A549 (cell line): ENCODE results near the gene CPAMD8. TPM values are rescaled to one million over a fixed set of nuclear protein-coding genes. Genes with fewer than 3 reads are reported as not detected.
A peak's percentile ranks its signal among the peaks of the same experiment; 100 is the strongest.

ENCODE experiments used
- ATAC-seq, 2 experiments: fragments of 200-7000 bp in 1 of 2; fragments of >200 bp in 1 of 2; cut with Nextera tagmentation in 1 of 2; cut with Tn5 transposase in 1 of 2; 3 replicates each; pipeline versions ENCODE4 v1.8.0 to v1.9.1; 2018 to 2020; ENCODE audit warnings: mild to moderate bottlenecking in 1 of 2, moderate library complexity in 1 of 2
- CTCF ChIA-PET: fragments of 300-600 bp; sonication (Branson Sonifier 250); formaldehyde crosslinking; extraction: SDS; loops from one replicate; lab custom pipeline; 2021; ENCODE audit warnings: antibody characterized with exemption, inconsistent platforms; lab: Yijun Ruan, JAX
- POLR2A ChIA-PET: fragments of 350-600 bp; formaldehyde crosslinking; extraction: SDS; loops from one replicate; lab custom pipeline; 2021; ENCODE audit warnings: antibody characterized with exemption, inconsistent platforms; lab: Yijun Ruan, JAX
- DNase-seq, 2 experiments: peaks; one replicate each; pipeline versions ENCODE4 v3.0.0 to v3.0.0-alpha.2; 2011 to 2016; ENCODE audit warnings: low read depth in 1 of 2, low spot score in 1 of 2
- FAIRE-seq: peaks from 2 replicates; lab custom pipeline; 2011; peaks lifted over from hg19 to GRCh38; lab: Jason Lieb, UNC
- H3K27ac ChIP-seq, 2 experiments: fragments of >200 bp; sonication (Bioruptor Twin); formaldehyde crosslinking; 3 replicates each; pipeline ENCODE4 v1.5.1; 2016 to 2017
- H3K4me1 ChIP-seq: fragments of >200 bp; sonication (Bioruptor Twin); formaldehyde crosslinking; 3 replicates; pipeline ENCODE4 v1.6.1; 2016
- H3K4me2 ChIP-seq: fragments of >200 bp; sonication (Bioruptor Twin); formaldehyde crosslinking; 3 replicates; pipeline ENCODE4 v1.6.1; 2016
- H3K4me3 ChIP-seq: fragments of >200 bp; sonication (Bioruptor Twin); formaldehyde crosslinking; 3 replicates; pipeline ENCODE4 v1.5.1; 2016
- H3K9me3 ChIP-seq: fragments of >200 bp; sonication (Bioruptor Twin); formaldehyde crosslinking; 3 replicates; pipeline ENCODE4 v1.6.1; 2016
- BHLHE40 ChIP-seq: IDR thresholded peaks from 2 replicates; pipeline ENCODE4 v1.6.1; 2012; ENCODE audit warnings: low read depth, low read length, inconsistent platforms
- CBX2 ChIP-seq: fragments of 200-600 bp; sonication (generic); IDR thresholded peaks from 2 replicates; pipeline ENCODE4 v1.6.1; 2016; ENCODE audit warnings: low read depth, mild to moderate bottlenecking, borderline replicate concordance
- FOSB ChIP-seq: fragments of 250-450 bp; sonication (Bioruptor Pico); IDR thresholded peaks from 2 replicates; pipeline ENCODE4 v1.5.0; 2020; ENCODE audit warnings: mild to moderate bottlenecking, moderate library complexity
- FOSL2 ChIP-seq, 2 experiments: fragments of 450-650 bp in 1 of 2; fragments of >200 bp in 1 of 2; sonication (Bioruptor Twin) in 1 of 2; formaldehyde crosslinking; IDR thresholded peaks; 2 replicates each; pipeline versions ENCODE4 v1.5.0 to v1.6.1; 2016 to 2020; ENCODE audit warnings: mild to moderate bottlenecking in 1 of 2, moderate library complexity in 1 of 2
- GATA3 ChIP-seq: IDR thresholded peaks from 2 replicates; pipeline ENCODE4 v1.6.1; 2012; ENCODE audit warnings: borderline replicate concordance
- HDAC2 ChIP-seq: fragments of 200-600 bp; sonication (generic); IDR thresholded peaks from 2 replicates; pipeline ENCODE4 v1.6.1; 2016
- HMGXB4 ChIP-seq: fragments of 250-450 bp; sonication (Bioruptor Pico); IDR thresholded peaks from 2 replicates; pipeline ENCODE4 v1.5.0; 2021; ENCODE audit warnings: mild to moderate bottlenecking, moderate library complexity, borderline replicate concordance
- JUN ChIP-seq, 2 experiments: fragments of >200 bp; sonication (Bioruptor Twin); formaldehyde crosslinking; IDR thresholded peaks; 2 replicates in 1 of 2; 3 replicates in 1 of 2; pipeline ENCODE4 v1.6.1; 2016 to 2017
- JUNB ChIP-seq: fragments of >200 bp; sonication (Bioruptor Twin); formaldehyde crosslinking; IDR thresholded peaks from 2 replicates; pipeline ENCODE4 v1.6.1; 2016
- MAX ChIP-seq: IDR thresholded peaks from 2 replicates; pipeline ENCODE4 v1.6.1; 2012
- NPAS2 ChIP-seq: fragments of 250-450 bp; sonication (Bioruptor Pico); IDR thresholded peaks from 2 replicates; pipeline ENCODE4 v1.8.0; 2022; ENCODE audit warnings: mild to moderate bottlenecking, moderate library complexity, borderline replicate concordance
- NR3C1 ChIP-seq: fragments of >200 bp; sonication (Bioruptor Twin); formaldehyde crosslinking; IDR thresholded peaks from 3 replicates; pipeline ENCODE4 v1.6.1; 2017
- POLR2A ChIP-seq: IDR thresholded peaks from 2 replicates; pipeline ENCODE4 v1.6.1; 2012; ENCODE audit warnings: mild to moderate bottlenecking, low read length
- POLR2AphosphoS2 ChIP-seq: conservative IDR thresholded peaks from 2 replicates; pipeline ENCODE4 v1.6.1; 2012; ENCODE audit warnings: low read length, improper control_type of control experiment, inconsistent platforms
- RARB ChIP-seq: fragments of 250-450 bp; sonication (Bioruptor Pico); IDR thresholded peaks from 2 replicates; pipeline ENCODE4 v1.8.0; 2021; ENCODE audit warnings: mild to moderate bottlenecking, moderate library complexity
- REST ChIP-seq: fragments of 200-600 bp; sonication (generic); IDR thresholded peaks from 2 replicates; pipeline ENCODE4 v1.6.1; 2016; ENCODE audit warnings: antibody characterized with exemption, mild to moderate bottlenecking, moderate library complexity
- ZSCAN20 ChIP-seq: fragments of 250-450 bp; sonication (Bioruptor Pico); IDR thresholded peaks from 2 replicates; pipeline ENCODE4 v1.8.0; 2022; ENCODE audit warnings: mild to moderate bottlenecking, moderate library complexity
- WGBS: methylation state at CpG from one replicate; pipeline ENCODE4 v1.1.6; 2017; ENCODE audit errors: missing lambda C conversion rate; 5-methylcytosine and 5-hydroxymethylcytosine counted together
- polyA plus RNA-seq, 4 experiments: library from polyadenylated mRNA; depleted of rRNA in 3 of 4; stranded (reverse); fragments of >200 nt; fragmentation: RNase III in 1 of 4; extraction: RNeasy Plus Mini Kit Qiagen cat#74134 plus additional on column Dnase treatment in 1 of 4; gene quantifications; 2 replicates in 3 of 4; 3 replicates in 1 of 4; pipeline ENCODE4 v1.2.3, GENCODE V29; 2011 to 2017

Gene CPAMD8
- polyA plus RNA-seq, 2 of the 4 experiments (the other 2 are of a cell fraction), result 0.03 TPM; not detected in 1

GRCh38 chr19:16871871-16872270 is 154.7 kb downstream of the CPAMD8 start:
- Histone ChIP-seq H3K27ac (no peak overlapping the region), H3K4me3 (no peak overlapping the region), H3K4me1 (no peaks in the 10 kb centered on the region), H3K4me2 (no peak overlapping the region), H3K9me3 (no peaks in the 10 kb centered on the region)
- FAIRE-seq, result no peak
- POLR2A ChIA-PET, result no interaction called here
- TF ChIP-seq FOSB (CRISPR knock-in tag) (no peak), HDAC2 (no peak), CBX2 (no peak), POLR2A (no peak), NR3C1 (no peak), HMGXB4 (CRISPR knock-in tag) (no peak), NPAS2 (CRISPR knock-in tag) (no peak), POLR2AphosphoS2 (no peak), JUN (IDR thresholded peaks at IDR 0.05) (no peak), ZSCAN20 (CRISPR knock-in tag) (no peak), JUNB (no peak), BHLHE40 (no peak), RARB (CRISPR knock-in tag) (no peak), MAX (no peak)
- CTCF ChIA-PET, result interaction anchor here (0.9 kb wide), 1 partner anchor 42 kb away, joined by 3 read pairs; no protein-coding TSS in a partner anchor
- WGBS, result 68% methylated on average over 7 of the region's 7 CpGs
- no peak for ATAC-seq
- DNase-seq, result peak in 1 of 2 experiments; percentile 19

- Histone ChIP-seq H3K9me3 (no peaks in the 10 kb centered on the region), H3K4me2 (no peak overlapping the region), H3K4me1 (no peaks in the 10 kb centered on the region), H3K4me3 (no peak overlapping the region), H3K27ac (no peak overlapping the region)
- no peak for ATAC-seq
- TF ChIP-seq GATA3 (no peak), HMGXB4 (CRISPR knock-in tag) (no peak), NPAS2 (CRISPR knock-in tag) (no peak), FOSL2 (IDR thresholded peaks at IDR 0.05) (no peak), FOSL2 (CRISPR knock-in tag; IDR thresholded peaks at IDR 0.05) (no peak), REST (no peak)
- ChIA-PET CTCF (interaction anchor here (1.0 kb wide), 1 partner anchor 98 kb away, joined by 3 read pairs; no protein-coding TSS in a partner anchor), POLR2A (no interaction called here)
- 93% methylated on average over 3 of the region's 30 CpGs for WGBS
- no peak for FAIRE-seq
- DNase-seq, result no peak
Observed at GRCh38 chr19:16869331-16869972, 157.2 kb downstream of the CPAMD8 start.
